Stimulated activated CD8-positive, alpha-beta memory T cell treated with anti-CD3 and anti-CD28 coated beads, Interleukin-15, amount 100 ng/mL, for 1 hour (primary cell): ENCODE data around the gene BBS9.

Experiments used
- DNase-seq: peaks from one replicate; pipeline ENCODE4 v3.0.0-alpha.2; 2020; ENCODE audit warnings: low read depth

BBS9 gene

GRCh38 chr7:33649476-33650441 is 520.4 kb downstream of the BBS9 start:
- DNase-seq: no peak

DNA sequence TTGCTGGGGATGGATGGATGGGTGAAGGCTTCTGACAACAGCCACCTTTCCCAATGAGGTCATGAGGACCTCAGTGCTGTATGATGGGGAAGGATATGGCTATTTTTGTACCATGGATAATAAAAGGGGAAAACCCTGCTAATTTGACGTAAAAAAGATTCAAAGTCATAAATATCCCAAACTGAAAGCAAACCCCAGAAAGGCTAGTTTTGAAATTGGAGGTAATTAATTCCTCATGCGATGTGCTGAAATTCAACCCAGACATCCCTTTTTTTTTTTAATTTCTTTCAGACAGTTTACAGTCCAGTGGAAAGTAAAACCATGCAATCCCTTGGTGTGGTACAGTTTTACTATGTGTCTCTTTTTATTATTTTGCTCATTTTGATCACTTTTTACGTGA is 521.5 kb downstream of the BBS9 start:
- no peak for DNase-seq

DNA sequence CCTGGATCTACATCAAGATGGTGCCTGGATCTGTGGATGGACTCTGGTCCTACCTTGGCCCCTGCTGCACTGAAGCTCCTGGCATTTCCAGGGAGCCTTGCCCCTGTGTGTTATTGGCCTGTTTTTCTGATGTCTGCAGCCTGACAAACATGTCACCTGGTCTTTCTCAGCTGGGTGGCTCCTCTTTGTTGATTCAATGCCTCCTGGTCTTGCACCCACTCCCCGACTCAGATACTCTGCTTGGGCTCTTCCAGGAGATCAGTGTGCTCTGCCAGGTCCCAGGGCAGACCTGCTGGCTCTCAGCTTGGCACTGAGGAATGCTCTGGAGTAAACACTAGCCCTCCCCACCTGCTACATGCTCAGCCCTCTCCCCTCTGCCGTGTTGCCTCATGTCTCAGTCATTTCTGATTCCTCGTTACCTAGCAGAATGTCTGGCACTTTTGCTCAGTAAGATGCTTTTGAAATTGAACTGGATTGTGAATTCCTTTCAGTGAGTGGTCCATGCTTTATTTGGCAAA is 522.7 kb downstream of the BBS9 start:
- no peak for DNase-seq

DNA sequence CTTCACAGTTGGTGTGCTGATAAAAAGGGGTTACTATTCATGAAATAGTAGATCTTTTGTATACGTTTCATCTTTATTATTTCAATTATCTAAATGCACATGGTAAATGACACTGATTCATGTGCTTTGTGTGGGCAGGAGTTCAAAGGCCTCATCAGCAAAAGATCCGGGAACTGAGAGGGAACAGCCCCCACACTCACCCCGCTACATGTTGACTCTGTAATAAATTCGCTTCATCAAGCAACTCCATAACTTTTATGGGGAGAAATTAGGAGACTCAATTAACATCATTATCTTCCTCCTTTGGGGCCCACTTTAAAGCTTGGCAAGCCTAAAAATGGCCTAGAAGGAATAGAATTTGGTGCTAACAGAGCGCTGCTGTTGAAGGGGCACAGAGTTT is 525.3 kb downstream of the BBS9 start:
- DNase-seq: no peak
